Keratinocyte (primary cell): Measurements from ENCODE around the gene RBFOX2. TPM values are rescaled to one million over a fixed set of nuclear protein-coding genes. Genes with fewer than 3 reads are reported as not detected.

ENCODE experiments used
- DNase-seq: peaks from one replicate; pipeline ENCODE4 v3.0.0-alpha.2; 2011; ENCODE audit warnings: low read depth, missing footprints, low spot score
- FAIRE-seq: peaks from 2 replicates; lab custom pipeline; 2011; peaks lifted over from hg19 to GRCh38; lab: Jason Lieb, UNC
- H2AFZ ChIP-seq: 2 replicates; pipeline ENCODE4 v1.6.0; 2012; ENCODE audit warnings: low read length, control low read depth, inconsistent platforms; ENCODE audit not compliant: control insufficient read depth
- H3K27ac ChIP-seq: 2 replicates; pipeline ENCODE4 v1.5.1; 2011; ENCODE audit warnings: low read length; ENCODE audit not compliant: control insufficient read depth, insufficient read depth
- H3K27me3 ChIP-seq: 3 replicates; pipeline ENCODE4 v1.6.0; 2011; ENCODE audit warnings: low read length; ENCODE audit not compliant: control insufficient read depth, insufficient read depth; ENCODE audit errors: extremely low read depth
- H3K36me3 ChIP-seq, 2 experiments: 2 replicates in 1 of 2; 3 replicates in 1 of 2; pipeline ENCODE4 v1.5.1; 2011; ENCODE audit warnings: low read length in 2 of 2, mild to moderate bottlenecking in 1 of 2; ENCODE audit not compliant: control insufficient read depth in 2 of 2, insufficient read depth in 2 of 2; ENCODE audit errors: extremely low read depth in 1 of 2
- H3K4me1 ChIP-seq: 3 replicates; pipeline ENCODE4 v1.5.1; 2011; ENCODE audit warnings: low read length; ENCODE audit not compliant: control insufficient read depth, insufficient read depth; ENCODE audit errors: extremely low read depth
- H3K4me2 ChIP-seq: 3 replicates; pipeline ENCODE4 v1.6.0; 2011; ENCODE audit warnings: low read depth, low read length; ENCODE audit not compliant: control insufficient read depth, insufficient read depth; ENCODE audit errors: extremely low read depth
- H3K4me3 ChIP-seq, 3 experiments: fragments of 200-600 bp in 1 of 3; sonication (generic) in 1 of 3; 2 replicates in 2 of 3; 3 replicates in 1 of 3; pipeline ENCODE4 v1.5.1; 2011 to 2016; ENCODE audit warnings: low read length in 3 of 3, mild to moderate bottlenecking in 3 of 3, control low read depth in 2 of 3, inconsistent platforms in 1 of 3, low read depth in 1 of 3, mixed read lengths in 1 of 3, mixed run types in 1 of 3, moderate library complexity in 1 of 3; ENCODE audit not compliant: control insufficient read depth in 2 of 3, insufficient read depth in 2 of 3; ENCODE audit errors: extremely low read depth in 1 of 3
- H3K79me2 ChIP-seq: 2 replicates; pipeline ENCODE4 v1.6.0; 2012; ENCODE audit warnings: low read length; ENCODE audit not compliant: control insufficient read depth, insufficient read depth
- H3K9ac ChIP-seq: 3 replicates; pipeline ENCODE4 v1.6.0; 2011; ENCODE audit warnings: low read length; ENCODE audit not compliant: control insufficient read depth, insufficient read depth; ENCODE audit errors: extremely low read depth
- H3K9me1 ChIP-seq: 3 replicates; pipeline ENCODE4 v1.6.0; 2011; ENCODE audit warnings: low read length; ENCODE audit not compliant: control insufficient read depth, insufficient read depth; ENCODE audit errors: extremely low read depth
- H3K9me3 ChIP-seq: 2 replicates; pipeline ENCODE4 v1.5.1; 2012; ENCODE audit warnings: low read depth, low read length; ENCODE audit not compliant: control insufficient read depth
- H4K20me1 ChIP-seq: 3 replicates; pipeline ENCODE4 v1.6.0; 2011; ENCODE audit warnings: low read length; ENCODE audit not compliant: control insufficient read depth, insufficient read depth; ENCODE audit errors: extremely low read depth
- CTCF ChIP-seq, 3 experiments: IDR thresholded peaks in 1 of 3; conservative IDR thresholded peaks in 1 of 3; optimal IDR thresholded peaks in 1 of 3; 2 replicates in 2 of 3; 3 replicates in 1 of 3; pipeline versions ENCODE3 to v1.5.1; 2011; ENCODE audit warnings: low read length in 3 of 3, mild to moderate bottlenecking in 3 of 3, moderate library complexity in 2 of 3, control low read depth in 1 of 3, inconsistent platforms in 1 of 3; ENCODE audit not compliant: insufficient read depth in 2 of 3; ENCODE audit errors: extremely low read depth in 1 of 3
- EZH2 ChIP-seq: IDR thresholded peaks from one replicate; pipeline ENCODE4 v1.6.1; 2012; ENCODE audit warnings: inconsistent platforms, mild to moderate bottlenecking, low read length, moderate library complexity
- dilution Hi-C: fragments of 300-500 bp; cut with MboI; formaldehyde crosslinking; loops from one replicate; pipeline ENCODE4 v1.7.0; 2020; ENCODE audit warnings: low sequenced_read_pairs; ENCODE audit not compliant: extremely low pct_ligation_motif_present
- polyA plus RNA-seq, 5 experiments: library from polyadenylated mRNA; depleted of rRNA in 3 of 5; stranded (reverse) in 3 of 5; stranded (forward) in 1 of 5; unstranded in 1 of 5; fragments of >200 nt; gene quantifications; 1 replicate in 1 of 5; 2 replicates in 3 of 5; 3 replicates in 1 of 5; pipeline versions ENCODE4 v1.2.1 to v1.2.3, GENCODE V29; 2011 to 2012; ENCODE audit warnings: missing spikeins in 2 of 5, low read depth in 1 of 5, low replicate concordance in 1 of 5

Gene RBFOX2
- polyA plus RNA-seq, 1 donor (not counting 4 experiments of a cell fraction or from before 2014, with no cell fraction given), result 118 TPM

GRCh38 chr22:35957589-35957988 lies 71.0 kb downstream of the RBFOX2 start:
- peaks cover 38% of the 10 kb centered on the region for H3K79me2 ChIP-seq
- H3K27me3 ChIP-seq, result no peaks in the 10 kb centered on the region
- H2AFZ ChIP-seq, result no peak overlapping the region
- H3K36me3 ChIP-seq, result no peaks in the 10 kb centered on the region
- DNase-seq (no peak), FAIRE-seq (peak; percentile 39)
- H3K9ac ChIP-seq, result no peak overlapping the region
- TF ChIP-seq EZH2 (no peak), CTCF (optimal IDR thresholded peaks at IDR 0.05 in 1 of 3, IDR thresholded peaks at IDR 0.05 in 1 of 3, conservative IDR thresholded peaks at IDR 0.05 in 1 of 3; ENCODE audit: extremely low read depth in 1 of 3, insufficient read depth in 2 of 3, low read length in 3 of 3) (no peak)
- H4K20me1 ChIP-seq, result no peaks in the 10 kb centered on the region
- no peaks in the 10 kb centered on the region for H3K9me3 ChIP-seq
- no peak overlapping the region for H3K4me2 ChIP-seq
- H3K4me3 ChIP-seq, result no peak overlapping the region
- no peaks in the 10 kb centered on the region for H3K4me1 ChIP-seq
- H3K27ac ChIP-seq, result no peak overlapping the region
- H3K9me1 ChIP-seq, result peaks cover 4% of the 10 kb centered on the region
- dilution Hi-C loops, result no loop called here

GRCh38 chr22:35956850-35957249 lies 71.8 kb downstream of the RBFOX2 start:
- no peaks in the 10 kb centered on the region for H4K20me1 ChIP-seq
- FAIRE-seq, result no peak

More at GRCh38 chr22:35956850-35957249, 71.8 kb downstream of the RBFOX2 start:
- Histone ChIP-seq H3K9me1 (peaks cover 4% of the 10 kb centered on the region), H2AFZ (no peak overlapping the region), H3K9me3 (no peaks in the 10 kb centered on the region), H3K4me3 (no peak overlapping the region), H3K4me1 (no peaks in the 10 kb centered on the region), H3K4me2 (no peak overlapping the region), H3K36me3 (no peaks in the 10 kb centered on the region), H3K27ac (no peak overlapping the region), H3K27me3 (no peaks in the 10 kb centered on the region), H3K79me2 (peaks cover 36% of the 10 kb centered on the region), H3K9ac (no peak overlapping the region)
- DNase-seq, result no peak
- no peak for TF ChIP-seq CTCF (optimal IDR thresholded peaks at IDR 0.05 in 1 of 3, IDR thresholded peaks at IDR 0.05 in 1 of 3, conservative IDR thresholded peaks at IDR 0.05 in 1 of 3; ENCODE audit: extremely low read depth in 1 of 3, insufficient read depth in 2 of 3, low read length in 3 of 3)
- TF ChIP-seq EZH2, result no peak
- dilution Hi-C loops, result no loop called here
